ENCODE data around the gene ZNF160.
"Not testable (repeated sequence)": the region's sequence is repeated elsewhere in the genome, so short reads cannot be mapped to it uniquely, and the experiment has no call there.

ZNF160 gene

GRCh38 chr19:53131085-53131590 is 27.9 kb upstream of the ZNF160 start:
- ChIA-PET CTCF (no interaction called here), POLR2A (no interaction called here)
- TF ChIP-seq, protein P1, sequence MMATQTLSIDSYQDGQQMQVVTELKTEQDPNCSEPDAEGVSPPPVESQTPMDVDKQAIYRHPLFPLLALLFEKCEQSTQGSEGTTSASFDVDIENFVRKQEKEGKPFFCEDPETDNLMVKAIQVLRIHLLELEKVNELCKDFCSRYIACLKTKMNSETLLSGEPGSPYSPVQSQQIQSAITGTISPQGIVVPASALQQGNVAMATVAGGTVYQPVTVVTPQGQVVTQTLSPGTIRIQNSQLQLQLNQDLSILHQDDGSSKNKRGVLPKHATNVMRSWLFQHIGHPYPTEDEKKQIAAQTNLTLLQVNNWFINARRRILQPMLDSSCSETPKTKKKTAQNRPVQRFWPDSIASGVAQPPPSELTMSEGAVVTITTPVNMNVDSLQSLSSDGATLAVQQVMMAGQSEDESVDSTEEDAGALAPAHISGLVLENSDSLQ (IDR thresholded peaks at IDR 0.05) = no peak
- TF ChIP-seq ARNT (IDR thresholded peaks at IDR 0.05) = no peak
- TF ChIP-seq SP1 (IDR thresholded peaks at IDR 0.05) = no peak
- TF ChIP-seq L3MBTL2 (conservative IDR thresholded peaks at IDR 0.05) = no peak
- no peak for TF ChIP-seq ELF4 (IDR thresholded peaks at IDR 0.05)
- no peak for TF ChIP-seq ZNF384 (IDR thresholded peaks at IDR 0.05)
- TF ChIP-seq TARDBP (IDR thresholded peaks at IDR 0.05) = no peak
- no peak for TF ChIP-seq CTBP1 (IDR thresholded peaks at IDR 0.05; ENCODE audit: borderline replicate concordance)
- no peak for TF ChIP-seq HDGF (IDR thresholded peaks at IDR 0.05; ENCODE audit: borderline replicate concordance)
- no peak for DNase-seq (ENCODE audit: extremely low spot score)

DNA sequence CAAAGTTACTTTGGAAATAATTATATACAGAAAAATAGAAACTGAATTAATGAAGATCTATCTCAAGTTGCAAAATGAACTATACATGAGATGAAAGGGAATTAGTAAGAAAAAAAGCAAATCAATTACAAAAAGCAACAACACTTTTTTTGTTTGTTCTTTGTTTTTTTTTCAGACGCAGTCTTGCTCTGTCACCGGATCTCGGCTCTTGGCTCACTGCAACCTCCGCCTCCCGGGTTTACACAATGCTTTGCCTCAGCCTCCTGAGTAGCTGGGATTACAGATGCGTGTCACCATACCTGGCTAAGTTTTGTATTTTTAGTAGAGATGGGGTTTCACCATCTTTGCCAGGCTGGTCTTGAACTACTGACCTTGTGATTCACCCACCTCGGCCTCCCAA is 27.3 kb upstream of the ZNF160 start:
- DNase-seq (ENCODE audit: extremely low spot score) = no peak
- CTCF ChIA-PET = no interaction called here
- TF ChIP-seq CTBP1 (IDR thresholded peaks at IDR 0.05; ENCODE audit: borderline replicate concordance) (no peak), FOXA1 (IDR thresholded peaks at IDR 0.05) (no peak), ZNF384 (IDR thresholded peaks at IDR 0.05) (no peak), SUZ12 (IDR thresholded peaks at IDR 0.05) (no peak), BHLHE40 (IDR thresholded peaks at IDR 0.05; ENCODE audit: borderline replicate concordance) (no peak), SP1 (IDR thresholded peaks at IDR 0.05) (no peak), ELF4 (IDR thresholded peaks at IDR 0.05) (no peak), HDGF (IDR thresholded peaks at IDR 0.05; ENCODE audit: borderline replicate concordance) (no peak), NFRKB (IDR thresholded peaks at IDR 0.05) (no peak)
- TF ChIP-seq, protein P1 (IDR thresholded peaks at IDR 0.05) = no peak
- POLR2A ChIA-PET = no interaction called here

GRCh38 chr19:53126733-53127526 is 23.7 kb upstream of the ZNF160 start:
- CTCF ChIA-PET; POLR2A ChIA-PET; DNase-seq (ENCODE audit: extremely low spot score): not testable (repeated sequence)

GRCh38 chr19:53123400-53123799 is 20.2 kb upstream of the ZNF160 start:
- DNase-seq (ENCODE audit: extremely low spot score) = no peak
- TF ChIP-seq L3MBTL2 (conservative IDR thresholded peaks at IDR 0.05) (no peak), CTBP1 (IDR thresholded peaks at IDR 0.05; ENCODE audit: borderline replicate concordance) (no peak), FOXA1 (IDR thresholded peaks at IDR 0.05) (no peak), ZNF384 (IDR thresholded peaks at IDR 0.05) (no peak), HDGF (IDR thresholded peaks at IDR 0.05; ENCODE audit: borderline replicate concordance) (no peak)
- TF ChIP-seq, protein P1 (IDR thresholded peaks at IDR 0.05) = no peak
- POLR2A ChIA-PET = no interaction called here
- CTCF ChIA-PET = no interaction called here

DNA sequence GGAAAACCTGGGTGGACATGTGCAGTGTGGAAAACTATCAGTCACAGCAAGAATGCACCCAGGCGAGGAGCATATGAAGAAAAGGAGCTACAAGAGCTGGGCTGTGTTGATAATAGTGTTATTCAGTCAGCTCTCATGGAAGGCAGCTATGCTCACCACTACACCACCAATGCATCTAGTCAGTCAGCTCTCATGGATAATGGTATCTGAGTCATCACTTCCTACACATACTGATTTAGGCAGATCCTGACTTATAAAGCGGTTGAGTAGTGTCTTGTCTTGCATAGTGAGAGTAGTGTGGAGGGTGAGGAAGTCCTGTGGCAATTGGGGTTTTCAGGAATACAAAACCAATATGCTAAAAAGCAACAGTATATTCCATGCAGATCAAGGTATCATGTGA is 9.1 kb upstream of the ZNF160 start:
- DNase-seq (ENCODE audit: extremely low spot score) = no peak

GRCh38 chr19:53109527-53109926 is 6.3 kb upstream of the ZNF160 start:
- POLR2A ChIA-PET = no interaction called here
- no peak for DNase-seq (ENCODE audit: extremely low spot score)
- CTCF ChIA-PET = no interaction called here
- TF ChIP-seq FOXA1 (IDR thresholded peaks at IDR 0.05) (no peak), TARDBP (IDR thresholded peaks at IDR 0.05) (no peak), SP1 (IDR thresholded peaks at IDR 0.05) (no peak), FOXK2 (IDR thresholded peaks at IDR 0.05) (no peak), ELF4 (IDR thresholded peaks at IDR 0.05) (no peak), FOXM1 (IDR thresholded peaks at IDR 0.05; ENCODE audit: borderline replicate concordance) (no peak), SUZ12 (IDR thresholded peaks at IDR 0.05) (no peak), LEF1 (IDR thresholded peaks at IDR 0.05; ENCODE audit: borderline replicate concordance) (no peak), L3MBTL2 (conservative IDR thresholded peaks at IDR 0.05) (no peak), HDGF (IDR thresholded peaks at IDR 0.05; ENCODE audit: borderline replicate concordance) (no peak), ZNF384 (IDR thresholded peaks at IDR 0.05) (no peak), BHLHE40 (IDR thresholded peaks at IDR 0.05; ENCODE audit: borderline replicate concordance) (no peak), ARNT (IDR thresholded peaks at IDR 0.05) (no peak)
- TF ChIP-seq, protein P1 (IDR thresholded peaks at IDR 0.05) = no peak

More for the DNA sequence above, 9.1 kb upstream of the ZNF160 start:
- ChIA-PET CTCF (no interaction called here), POLR2A (no interaction called here)
- no peak for TF ChIP-seq SUZ12 (IDR thresholded peaks at IDR 0.05)
- TF ChIP-seq FOXK2 (IDR thresholded peaks at IDR 0.05) = no peak
- no peak for TF ChIP-seq L3MBTL2 (conservative IDR thresholded peaks at IDR 0.05)
- TF ChIP-seq FOXA1 (IDR thresholded peaks at IDR 0.05) = no peak
- no peak for TF ChIP-seq FOXM1 (IDR thresholded peaks at IDR 0.05; ENCODE audit: borderline replicate concordance)
- TF ChIP-seq NFRKB (IDR thresholded peaks at IDR 0.05) = no peak
- TF ChIP-seq ARNT (IDR thresholded peaks at IDR 0.05) = no peak
- no peak for TF ChIP-seq ELF4 (IDR thresholded peaks at IDR 0.05)
- no peak for TF ChIP-seq CTBP1 (IDR thresholded peaks at IDR 0.05; ENCODE audit: borderline replicate concordance)
- TF ChIP-seq HDGF (IDR thresholded peaks at IDR 0.05; ENCODE audit: borderline replicate concordance) = no peak

Data from HEK293T (cell line).